Bronchial epithelial cell (primary cell): ENCODE results near the gene RABAC1. TPM values are rescaled to one million over a fixed set of nuclear protein-coding genes. Genes with fewer than 3 reads are reported as not detected.
A peak's percentile ranks its signal among the peaks of the same experiment; 100 is the strongest.

Experiments used
- DNase-seq: peaks from one replicate; pipeline ENCODE4 v3.0.0-alpha.2; 2010; ENCODE audit warnings: low read depth
- FAIRE-seq: peaks from 2 replicates; lab custom pipeline; 2011; peaks lifted over from hg19 to GRCh38; lab: Jason Lieb, UNC
- H3K27me3 ChIP-seq: 2 replicates; pipeline ENCODE4 v1.5.1; 2011; ENCODE audit warnings: low read length; ENCODE audit not compliant: control insufficient read depth, insufficient read depth
- H3K36me3 ChIP-seq: 2 replicates; pipeline ENCODE4 v1.5.1; 2011; ENCODE audit warnings: low read length; ENCODE audit not compliant: control insufficient read depth, insufficient read depth
- H3K4me3 ChIP-seq: 2 replicates; pipeline ENCODE4 v1.5.1; 2011; ENCODE audit warnings: mild to moderate bottlenecking, low read depth, low read length, control low read depth
- CTCF ChIP-seq: IDR thresholded peaks from 2 replicates; pipeline ENCODE4 v1.5.1; 2011; ENCODE audit warnings: mild to moderate bottlenecking, moderate library complexity, low read length, control low read depth, inconsistent platforms; ENCODE audit not compliant: insufficient read depth, severe bottlenecking
- total RNA-seq: library from RNA; depleted of rRNA; stranded (reverse); fragments of >200 nt; gene quantifications from 2 replicates; pipeline ENCODE4 v1.2.1, GENCODE V29; 2014

The RABAC1 gene
- total RNA-seq: 96.6 and 98.4 TPM in 2 replicates

DNA sequence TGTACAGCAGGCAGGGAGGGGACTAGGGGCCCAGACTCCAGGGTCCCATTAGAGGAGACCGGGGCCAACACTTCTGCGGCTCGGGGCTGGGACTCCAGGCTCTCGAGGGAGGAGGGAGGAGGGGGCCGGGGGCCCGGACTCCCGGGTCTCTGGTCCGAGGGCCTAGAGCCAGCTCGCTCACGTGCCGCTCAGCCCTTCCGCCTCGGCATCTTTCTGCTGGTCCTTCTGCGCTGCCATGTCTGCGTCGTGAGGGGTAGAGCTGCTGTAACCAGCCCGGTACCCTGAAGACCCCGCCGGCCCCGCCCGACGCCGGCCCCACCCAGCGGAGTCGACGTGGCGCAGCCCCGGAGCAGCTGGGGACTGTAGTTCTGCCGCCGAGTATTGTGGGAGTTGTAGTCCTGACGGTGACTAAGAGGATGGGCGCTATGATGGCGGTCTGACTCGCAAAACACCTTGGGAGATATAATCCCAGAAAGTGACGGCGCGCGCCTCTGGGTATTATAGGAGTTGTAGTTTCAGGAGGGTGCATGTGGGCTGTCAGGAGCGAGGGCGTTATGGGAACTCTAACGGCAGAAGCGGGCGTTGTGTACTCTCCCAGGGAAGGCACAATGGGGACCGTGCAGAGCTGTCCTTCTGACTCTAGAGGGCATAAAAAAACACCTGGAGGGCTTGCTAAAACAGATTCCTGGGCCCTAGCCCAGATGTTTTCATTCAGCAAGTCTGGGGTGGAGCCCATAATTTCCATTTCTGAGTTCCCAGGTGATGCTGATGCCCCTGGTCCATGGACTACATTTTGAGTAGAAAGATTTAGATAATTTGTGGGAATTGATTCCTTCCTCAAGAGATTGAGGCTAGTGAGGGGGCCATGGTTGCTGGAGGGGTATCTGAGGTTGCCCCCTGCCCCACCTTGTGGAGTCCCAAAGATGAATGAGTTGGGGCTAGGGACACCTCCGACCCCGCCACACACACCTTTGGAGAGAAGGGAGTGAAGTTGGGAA, at the start of gene RABAC1:
RABAC1 (minus strand) TSS at position 266 of the 998 bp plus-strand sequence; CDS start at position 237, 29 bp downstream.
- peaks cover 2% of the 10 kb centered on the region for H3K36me3 ChIP-seq
- H3K4me3 ChIP-seq: peak within 1 kb of the TSS; percentile 85
- peak; percentile 89 for DNase-seq
- FAIRE-seq: no peak
- no peaks in the 10 kb centered on the region for H3K27me3 ChIP-seq
- TF ChIP-seq CTCF: no peak

- no peak for DNase-seq
- H3K36me3 ChIP-seq: no peaks in the 10 kb centered on the region
- no peak for TF ChIP-seq CTCF
- no peak for FAIRE-seq
- H3K27me3 ChIP-seq: peaks cover 2% of the 10 kb centered on the region
- no peak overlapping the region for H3K4me3 ChIP-seq
Observed at GRCh38 chr19:42006569-42006968, 47.4 kb upstream of the RABAC1 start.

- no peak overlapping the region for H3K4me3 ChIP-seq
- no peak for DNase-seq
- no peak for FAIRE-seq
- no peak for TF ChIP-seq CTCF
- peaks cover 4% of the 10 kb centered on the region for H3K27me3 ChIP-seq
- H3K36me3 ChIP-seq: no peaks in the 10 kb centered on the region
Observed at GRCh38 chr19:42005504-42005903, 46.4 kb upstream of the RABAC1 start.

- Histone ChIP-seq H3K4me3 (no peak overlapping the region), H3K27me3 (peaks cover 18% of the 10 kb centered on the region), H3K36me3 (no peaks in the 10 kb centered on the region)
- TF ChIP-seq CTCF: no peak
- no peak for DNase-seq
- FAIRE-seq: no peak
Observed at GRCh38 chr19:42003506-42004294, 44.6 kb upstream of the RABAC1 start.

GRCh38 chr19:41999878-42000208, 40.7 kb upstream of the RABAC1 start:
- TF ChIP-seq CTCF: no peak
- Histone ChIP-seq H3K27me3 (peaks cover 26% of the 10 kb centered on the region), H3K4me3 (no peak overlapping the region), H3K36me3 (no peaks in the 10 kb centered on the region)
- FAIRE-seq (no peak), DNase-seq (no peak)
